CD4-positive, CD25-positive, alpha-beta regulatory T cell (primary cell): ENCODE measurements around the gene CACNA2D3. TPM values are rescaled to one million over a fixed set of nuclear protein-coding genes. Genes with fewer than 3 reads are reported as not detected.

ENCODE experiments used
- ATAC-seq, 2 donors: fragments of 150-1000 bp; cut with Tn5 transposase; one replicate each; pipeline ENCODE4 v1.10.0; 2021; ENCODE audit warnings: low read depth in 2 of 2, moderate number of reproducible peaks in 2 of 2, moderate library complexity in 1 of 2
- DNase-seq, 3 donors: peaks; one replicate each; pipeline versions ENCODE4 v3.0.0 to v3.0.0-alpha.2; 2012 to 2022; ENCODE audit warnings: mixed read lengths in 1 of 3
- H3K27ac ChIP-seq: one replicate; pipeline ENCODE4 v1.7.0; 2013; ENCODE audit warnings: mild to moderate bottlenecking, low read length; ENCODE audit not compliant: insufficient read depth, poor library complexity, severe bottlenecking
- H3K27me3 ChIP-seq: one replicate; pipeline ENCODE4 v1.7.0; 2013; ENCODE audit warnings: low read length; ENCODE audit not compliant: control insufficient read depth, insufficient read depth
- H3K36me3 ChIP-seq: one replicate; pipeline ENCODE4 v1.7.0; 2013; ENCODE audit warnings: mild to moderate bottlenecking, low read length, moderate library complexity; ENCODE audit not compliant: control insufficient read depth, insufficient read depth
- H3K4me1 ChIP-seq: 2 replicates; pipeline ENCODE4 v1.7.0; 2013; ENCODE audit warnings: mild to moderate bottlenecking, low read length; ENCODE audit not compliant: insufficient read depth, control insufficient read depth, poor library complexity, severe bottlenecking
- H3K4me3 ChIP-seq: one replicate; pipeline ENCODE4 v1.7.0; 2013; ENCODE audit warnings: low read depth, mild to moderate bottlenecking, low read length, moderate library complexity
- H3K9me3 ChIP-seq, 2 experiments: 1 replicate in 1 of 2; 2 replicates in 1 of 2; pipeline ENCODE4 v1.7.0; 2013; ENCODE audit warnings: low read length in 2 of 2, mild to moderate bottlenecking in 1 of 2, moderate library complexity in 1 of 2; ENCODE audit not compliant: control insufficient read depth in 2 of 2
- H3K27ac Mint-ChIP-seq, 3 donors: one replicate each; pipeline ENCODE4 v1.8.0; 2020 to 2022; ENCODE audit warnings: mild to moderate bottlenecking in 3 of 3, mixed read lengths in 3 of 3, moderate library complexity in 2 of 3
- H3K27me3 Mint-ChIP-seq: one replicate; pipeline ENCODE4 v1.8.0; 2022; ENCODE audit warnings: mild to moderate bottlenecking, mixed read lengths
- H3K36me3 Mint-ChIP-seq: one replicate; pipeline ENCODE4 v1.8.0; 2020; ENCODE audit warnings: mixed read lengths
- H3K4me1 Mint-ChIP-seq, 4 donors: one replicate each; pipeline ENCODE4 v1.8.0; 2020 to 2022; ENCODE audit warnings: mixed read lengths in 4 of 4, mild to moderate bottlenecking in 1 of 4
- H3K4me3 Mint-ChIP-seq, 4 donors: one replicate each; pipeline ENCODE4 v1.8.0; 2020 to 2022; ENCODE audit warnings: mild to moderate bottlenecking in 4 of 4, mixed read lengths in 4 of 4, moderate library complexity in 3 of 4
- H3K9me3 Mint-ChIP-seq, 7 donors: one replicate each; pipeline ENCODE4 v1.8.0; 2020 to 2022; ENCODE audit warnings: mixed read lengths in 7 of 7, mild to moderate bottlenecking in 3 of 7, moderate library complexity in 2 of 7
- polyA plus RNA-seq, 4 donors: library from polyadenylated mRNA; unstranded; fragments of 300-500 nt; fragmentation: Illumina TruSeq; gene quantifications; one replicate each; pipeline ENCODE4 v1.2.3, GENCODE V29; 2021
- total RNA-seq: library from RNA; stranded (reverse); gene quantifications from one replicate; pipeline ENCODE4 v1.2.3, GENCODE V29; 2022

CACNA2D3 gene
- total and polyA plus RNA-seq, 5 donors from 2014 or later, result not detected

- Mint-ChIP-seq H3K27ac (no peak overlapping the region), H3K27me3 (peaks cover 5% of the 10 kb centered on the region), H3K36me3 (no peaks in the 10 kb centered on the region), H3K9me3 (peaks cover 0 to 9% (median 3%) of the 10 kb centered on the region in 7 donors), H3K4me1 (no peaks in the 10 kb centered on the region), H3K4me3 (no peak overlapping the region)
- no peak for ATAC-seq
- Histone ChIP-seq H3K4me3 (no peak overlapping the region), H3K27ac (no peak overlapping the region), H3K9me3 (no peaks in the 10 kb centered on the region), H3K27me3 (no peaks in the 10 kb centered on the region), H3K4me1 (no peaks in the 10 kb centered on the region), H3K36me3 (no peaks in the 10 kb centered on the region)
- DNase-seq, result no peak
Observed at GRCh38 chr3:54547051-54547450, 424.7 kb downstream of the CACNA2D3 start.

GRCh38 chr3:54547846-54548245 is 425.5 kb downstream of the CACNA2D3 start:
- H3K4me1 ChIP-seq, result no peaks in the 10 kb centered on the region
- no peaks in the 10 kb centered on the region for H3K9me3 ChIP-seq
- no peak for ATAC-seq
- H3K27me3 Mint-ChIP-seq, result peaks cover 5% of the 10 kb centered on the region
- peaks cover 0 to 9% (median 3%) of the 10 kb centered on the region in 7 donors for H3K9me3 Mint-ChIP-seq
- no peaks in the 10 kb centered on the region for H3K4me1 Mint-ChIP-seq
- H3K4me3 Mint-ChIP-seq, result no peak overlapping the region
- H3K36me3 ChIP-seq, result no peaks in the 10 kb centered on the region
- DNase-seq, result no peak
- H3K4me3 ChIP-seq, result no peak overlapping the region
- no peaks in the 10 kb centered on the region for H3K36me3 Mint-ChIP-seq
- H3K27ac Mint-ChIP-seq, result no peak overlapping the region
- H3K27me3 ChIP-seq, result no peaks in the 10 kb centered on the region
- no peak overlapping the region for H3K27ac ChIP-seq

GRCh38 chr3:54549607-54550220 is 427.4 kb downstream of the CACNA2D3 start:
- peaks cover 5% of the 10 kb centered on the region for H3K27me3 Mint-ChIP-seq
- H3K27ac Mint-ChIP-seq, result no peak overlapping the region
- no peaks in the 10 kb centered on the region for H3K36me3 Mint-ChIP-seq
- Histone ChIP-seq H3K4me3 (no peak overlapping the region), H3K4me1 (no peaks in the 10 kb centered on the region), H3K36me3 (no peaks in the 10 kb centered on the region), H3K9me3 (no peaks in the 10 kb centered on the region), H3K27me3 (no peaks in the 10 kb centered on the region), H3K27ac (no peak overlapping the region)
- DNase-seq (no peak), ATAC-seq (no peak)
- H3K4me1 Mint-ChIP-seq, result no peaks in the 10 kb centered on the region
- H3K9me3 Mint-ChIP-seq, result peaks cover 0 to 6% (median 1%) of the 10 kb centered on the region in 7 donors
- H3K4me3 Mint-ChIP-seq, result no peak overlapping the region

GRCh38 chr3:54550221-54550977 is 428.0 kb downstream of the CACNA2D3 start:
- peak overlapping the region in 1 of 3 donors; percentile 16 for H3K27ac Mint-ChIP-seq
- Histone ChIP-seq H3K36me3 (no peaks in the 10 kb centered on the region), H3K27ac (no peak overlapping the region), H3K4me1 (no peaks in the 10 kb centered on the region), H3K4me3 (no peak overlapping the region), H3K9me3 (no peaks in the 10 kb centered on the region), H3K27me3 (no peaks in the 10 kb centered on the region)
- H3K9me3 Mint-ChIP-seq, result peaks cover 0 to 4% (median 2%) of the 10 kb centered on the region in 7 donors
- H3K4me1 Mint-ChIP-seq, result no peaks in the 10 kb centered on the region
- no peak overlapping the region for H3K4me3 Mint-ChIP-seq
- H3K36me3 Mint-ChIP-seq, result no peaks in the 10 kb centered on the region
- DNase-seq, result no peak
- no peak for ATAC-seq
- H3K27me3 Mint-ChIP-seq, result peaks cover 5% of the 10 kb centered on the region

GRCh38 chr3:54556630-54557029 is 434.3 kb downstream of the CACNA2D3 start:
- DNase-seq (no peak), ATAC-seq (no peak)
- H3K27me3 Mint-ChIP-seq, result no peaks in the 10 kb centered on the region
- H3K27ac Mint-ChIP-seq, result no peak overlapping the region
- H3K36me3 Mint-ChIP-seq, result no peaks in the 10 kb centered on the region
- Histone ChIP-seq H3K27me3 (no peaks in the 10 kb centered on the region), H3K36me3 (no peaks in the 10 kb centered on the region), H3K27ac (no peak overlapping the region), H3K4me3 (no peak overlapping the region), H3K4me1 (no peaks in the 10 kb centered on the region), H3K9me3 (no peaks in the 10 kb centered on the region)
- peaks cover 0 to 2% (median 0%) of the 10 kb centered on the region in 7 donors for H3K9me3 Mint-ChIP-seq
- H3K4me3 Mint-ChIP-seq, result no peak overlapping the region
- no peaks in the 10 kb centered on the region for H3K4me1 Mint-ChIP-seq

GRCh38 chr3:54557538-54558428 is 435.4 kb downstream of the CACNA2D3 start:
- Mint-ChIP-seq H3K27ac (no peak overlapping the region), H3K4me3 (no peak overlapping the region), H3K9me3 (peaks cover 0 to 2% (median 0%) of the 10 kb centered on the region in 7 donors), H3K36me3 (no peaks in the 10 kb centered on the region), H3K4me1 (no peaks in the 10 kb centered on the region), H3K27me3 (no peaks in the 10 kb centered on the region)
- DNase-seq (no peak), ATAC-seq (no peak)
- Histone ChIP-seq H3K4me3 (no peak overlapping the region), H3K27ac (no peak overlapping the region), H3K4me1 (no peaks in the 10 kb centered on the region), H3K36me3 (no peaks in the 10 kb centered on the region), H3K9me3 (no peaks in the 10 kb centered on the region), H3K27me3 (no peaks in the 10 kb centered on the region)

- no peak overlapping the region for H3K4me3 ChIP-seq
- Mint-ChIP-seq H3K4me3 (no peak overlapping the region), H3K36me3 (no peaks in the 10 kb centered on the region), H3K27ac (no peak overlapping the region), H3K4me1 (no peaks in the 10 kb centered on the region), H3K9me3 (peaks cover 0 to 5% (median 0%) of the 10 kb centered on the region in 7 donors), H3K27me3 (no peaks in the 10 kb centered on the region)
- no peaks in the 10 kb centered on the region for H3K27me3 ChIP-seq
- H3K9me3 ChIP-seq, result no peaks in the 10 kb centered on the region
- H3K4me1 ChIP-seq, result no peaks in the 10 kb centered on the region
- ATAC-seq (no peak), DNase-seq (no peak)
- H3K27ac ChIP-seq, result no peak overlapping the region
- H3K36me3 ChIP-seq, result no peaks in the 10 kb centered on the region
Observed at GRCh38 chr3:54563501-54564200, 441.3 kb downstream of the CACNA2D3 start.
